ENCODE data around the gene NPRL2. TPM values are rescaled to one million over a fixed set of nuclear protein-coding genes. Genes with fewer than 3 reads are reported as not detected.

Gene NPRL2
- total and polyA plus RNA-seq, 2 experiments from 2014 or later = 22.3 to 27.7 TPM

GRCh38 chr3:50340448-50341329, 9.9 kb downstream of the NPRL2 start, which contains the start of gene RASSF1 (continued):
- TF ChIP-seq ZNF462 (CRISPR knock-in tag; IDR thresholded peaks at IDR 0.05) (no peak), EZH2 (IDR thresholded peaks at IDR 0.05; ENCODE audit: low read depth, unreplicated experiment) (no peak), ZNF331 (CRISPR knock-in tag; IDR thresholded peaks at IDR 0.05; ENCODE audit: low read depth) (no peak), STAT1 (IDR thresholded peaks at IDR 0.05; ENCODE audit: unreplicated experiment) (no peak), JUNB (IDR thresholded peaks at IDR 0.05; ENCODE audit: unreplicated experiment) (no peak)

DNA sequence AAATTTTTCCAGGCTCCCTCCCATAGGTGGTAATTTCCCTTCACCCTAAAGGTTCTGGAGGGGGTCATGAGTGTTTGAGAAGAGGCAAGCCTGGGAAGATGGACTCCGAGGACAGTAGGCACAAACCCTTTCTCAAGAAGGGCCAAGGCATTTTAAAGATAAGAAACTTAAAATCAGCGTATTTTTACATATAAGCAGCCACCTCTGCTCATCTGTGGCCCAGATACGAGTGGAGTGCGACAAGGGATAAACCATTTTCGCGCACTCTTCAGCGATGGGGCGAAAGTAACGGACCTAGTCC, 10.5 kb downstream of the NPRL2 start:
- H3K27me3 ChIP-seq (ENCODE audit: insufficient read depth) = peaks cover 62% of the 10 kb centered on the region

More for the DNA sequence above, 10.5 kb downstream of the NPRL2 start:
- Histone ChIP-seq H3K4me3 (peak overlapping the region; percentile 65), H3F3A (replicated peaks; ENCODE audit: low read depth) (peaks cover 38% of the 10 kb centered on the region), H3K36me3 (ENCODE audit: insufficient read depth) (no peaks in the 10 kb centered on the region), H2AFZ (peak overlapping the region; percentile 85; the same call in 1 of the 2 replicates), H3K4me1 (ENCODE audit: insufficient read depth) (peaks cover 24% of the 10 kb centered on the region), H3K9me2 (ENCODE audit: insufficient read depth) (no peaks in the 10 kb centered on the region), H3K27ac (ENCODE audit: low read depth) (no peak overlapping the region), H4K20me1 (replicated peaks; ENCODE audit: insufficient read depth) (peaks cover 11% of the 10 kb centered on the region), H3K4me2 (peak overlapping the region; percentile 90), H3K79me2 (replicated peaks; ENCODE audit: insufficient read depth) (peaks cover 17% of the 10 kb centered on the region)
- no peak for ATAC-seq
- Mint-ChIP-seq H3K36me3 (ENCODE audit: low read depth) (no peaks in the 10 kb centered on the region; the same call in 2 of the 3 replicates), H3K4me3 (peak overlapping the region; percentile 62), H3K27ac (no peak overlapping the region), H3K27me3 (ENCODE audit: insufficient read depth, low read depth, poor library complexity) (peaks cover 69% of the 10 kb centered on the region), H3K4me1 (peaks cover 29% of the 10 kb centered on the region), H3K9me3 (peaks cover 3% of the 10 kb centered on the region; the same call in 1 of the 3 replicates)
- no peak for DNase-seq (ENCODE audit: low spot score)
- TF ChIP-seq EZH2 (IDR thresholded peaks at IDR 0.05; ENCODE audit: low read depth, unreplicated experiment) (peak; percentile 48), ZNF331 (CRISPR knock-in tag; IDR thresholded peaks at IDR 0.05; ENCODE audit: low read depth) (no peak)
